Mammary epithelial cell (primary cell): Measurements from ENCODE around the gene ATXN7L1.

Experiments used
- EZH2 ChIP-seq: IDR thresholded peaks from 2 replicates; pipeline ENCODE4 v1.6.1; 2012; ENCODE audit warnings: low read length, inconsistent platforms, borderline replicate concordance
- TF ChIP-seq, protein P1 (sequence below), 2 donors: IDR thresholded peaks in 1 of 2; conservative IDR thresholded peaks in 1 of 2; 2 replicates each; pipeline ENCODE4 v1.5.1; 2011 to 2012; ENCODE audit warnings: inconsistent platforms in 2 of 2, low read length in 2 of 2, mild to moderate bottlenecking in 2 of 2, control low read depth in 1 of 2, low read depth in 1 of 2; ENCODE audit not compliant: insufficient read depth in 1 of 2; ENCODE audit errors: extremely low read depth in 1 of 2

DNA sequence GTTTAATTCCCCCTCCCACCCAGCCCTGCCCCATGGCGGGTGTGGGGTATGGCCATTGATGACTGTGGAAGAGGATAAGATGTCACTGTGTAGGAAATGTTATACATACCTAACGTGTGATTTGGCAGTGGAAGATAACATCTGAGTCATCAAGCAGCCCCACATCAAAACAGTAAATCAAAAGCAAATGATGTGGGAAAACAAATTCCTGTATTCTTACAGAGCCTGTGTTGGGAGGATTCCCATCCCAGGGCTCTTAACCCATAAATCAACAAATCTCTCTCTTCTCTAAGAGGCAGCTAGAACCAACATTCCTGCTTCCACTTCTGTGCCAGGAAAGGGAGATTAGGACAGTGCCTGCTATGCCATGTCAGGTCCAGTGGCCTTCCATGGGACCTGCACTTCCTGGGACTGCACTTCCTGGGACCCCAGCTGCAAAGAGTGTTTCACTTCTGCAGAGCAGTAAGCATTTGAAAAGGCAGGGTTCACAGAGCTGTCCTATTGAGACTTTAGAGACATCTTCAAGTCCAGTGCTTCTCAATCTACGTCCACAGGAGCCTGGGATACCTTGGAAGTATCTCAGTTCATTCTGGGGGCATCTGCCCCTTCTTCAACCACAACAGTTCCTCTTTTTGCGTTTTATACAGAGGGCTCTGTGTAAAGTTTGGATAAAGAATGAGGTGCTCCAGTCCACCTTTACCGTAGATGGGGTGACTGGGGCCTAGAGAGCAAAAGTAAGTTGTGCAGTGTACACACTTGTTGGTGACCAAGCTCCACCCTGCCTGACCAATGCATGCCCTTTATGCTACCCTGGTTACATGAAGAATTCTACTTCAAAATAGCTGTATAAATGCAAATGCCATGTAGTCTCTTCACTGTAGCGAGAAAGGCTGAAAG lies 45.7 kb downstream of the ATXN7L1 start:
- no peak for TF ChIP-seq EZH2
- TF ChIP-seq, protein P1, sequence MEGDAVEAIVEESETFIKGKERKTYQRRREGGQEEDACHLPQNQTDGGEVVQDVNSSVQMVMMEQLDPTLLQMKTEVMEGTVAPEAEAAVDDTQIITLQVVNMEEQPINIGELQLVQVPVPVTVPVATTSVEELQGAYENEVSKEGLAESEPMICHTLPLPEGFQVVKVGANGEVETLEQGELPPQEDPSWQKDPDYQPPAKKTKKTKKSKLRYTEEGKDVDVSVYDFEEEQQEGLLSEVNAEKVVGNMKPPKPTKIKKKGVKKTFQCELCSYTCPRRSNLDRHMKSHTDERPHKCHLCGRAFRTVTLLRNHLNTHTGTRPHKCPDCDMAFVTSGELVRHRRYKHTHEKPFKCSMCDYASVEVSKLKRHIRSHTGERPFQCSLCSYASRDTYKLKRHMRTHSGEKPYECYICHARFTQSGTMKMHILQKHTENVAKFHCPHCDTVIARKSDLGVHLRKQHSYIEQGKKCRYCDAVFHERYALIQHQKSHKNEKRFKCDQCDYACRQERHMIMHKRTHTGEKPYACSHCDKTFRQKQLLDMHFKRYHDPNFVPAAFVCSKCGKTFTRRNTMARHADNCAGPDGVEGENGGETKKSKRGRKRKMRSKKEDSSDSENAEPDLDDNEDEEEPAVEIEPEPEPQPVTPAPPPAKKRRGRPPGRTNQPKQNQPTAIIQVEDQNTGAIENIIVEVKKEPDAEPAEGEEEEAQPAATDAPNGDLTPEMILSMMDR (conservative IDR thresholded peaks at IDR 0.05 in 1 of 2, IDR thresholded peaks at IDR 0.05 in 1 of 2; ENCODE audit: extremely low read depth in 1 of 2, insufficient read depth in 1 of 2, low read depth in 1 of 2, low read length in 2 of 2) = no peak
